GM12878 (cell line): ENCODE results near the gene CCDC17. TPM values are rescaled to one million over a fixed set of nuclear protein-coding genes. Genes with fewer than 3 reads are reported as not detected.
A peak's percentile ranks its signal among the peaks of the same experiment; 100 is the strongest.

ENCODE experiments used
- ATAC-seq: fragments of 200-7000 bp; cut with Tn5 transposase; 3 replicates; pipeline ENCODE4 v1.9.1; 2020; ENCODE audit warnings: mild to moderate bottlenecking, moderate library complexity
- BruUV-seq: library from RNA; stranded (reverse); fragments of 400-500 nt; replicated peaks from 2 replicates; lab custom pipeline; 2021; lab: Mats Ljungman, UMichigan
- CTCF ChIA-PET: fragments of 300-600 bp; sonication (Branson Sonifier 250); formaldehyde crosslinking; extraction: SDS; loops from one replicate; lab custom pipeline; 2021; ENCODE audit warnings: inconsistent platforms; lab: Yijun Ruan, JAX
- POLR2A ChIA-PET: fragments of 350-600 bp; formaldehyde crosslinking; extraction: SDS; loops from one replicate; lab custom pipeline; 2021; ENCODE audit warnings: inconsistent platforms; lab: Charles Lee
- RAD21 ChIA-PET: fragments of 300-600 bp; sonication (Branson Sonifier 250); formaldehyde crosslinking; loops from one replicate; lab custom pipeline; 2023; ENCODE audit warnings: antibody characterized with exemption; ENCODE audit not compliant: unreplicated experiment; lab: Charles Lee
- SMC1A ChIA-PET: fragments of 300-600 bp; sonication (Branson Sonifier 250); formaldehyde crosslinking; loops from one replicate; lab custom pipeline; 2023; ENCODE audit not compliant: unreplicated experiment, uncharacterized antibody; lab: Charles Lee
- DNase-seq: peaks from one replicate; pipeline ENCODE4 v3.0.0-alpha.2; 2011; ENCODE audit warnings: low read depth, low spot score
- FAIRE-seq: peaks from 3 replicates; lab custom pipeline; 2011; peaks lifted over from hg19 to GRCh38; lab: Jason Lieb, UNC
- H2AFZ ChIP-seq: 2 replicates; pipeline ENCODE4 v1.6.0; 2011; ENCODE audit warnings: low read depth, low read length, control low read depth; ENCODE audit not compliant: control insufficient read depth
- H3K27ac ChIP-seq: 2 replicates; pipeline ENCODE4 v1.5.1; 2011; ENCODE audit warnings: control low read depth; ENCODE audit not compliant: control insufficient read depth, insufficient read depth
- H3K27me3 ChIP-seq, 2 experiments: replicated peaks in 1 of 2; 2 replicates each; pipeline versions ENCODE4 v1.6.0 to v1.6.1; 2011; ENCODE audit warnings: low read length in 1 of 2; ENCODE audit not compliant: control insufficient read depth in 2 of 2, insufficient read depth in 2 of 2
- H3K36me3 ChIP-seq, 2 experiments: 2 replicates each; pipeline ENCODE4 v1.5.1; 2011; ENCODE audit warnings: low read length in 1 of 2; ENCODE audit not compliant: control insufficient read depth in 2 of 2, insufficient read depth in 2 of 2
- H3K4me1 ChIP-seq: 2 replicates; pipeline ENCODE4 v1.6.1; 2011; ENCODE audit warnings: mild to moderate bottlenecking, low read length, moderate library complexity, mixed read lengths; ENCODE audit not compliant: control insufficient read depth, insufficient read depth
- H3K4me2 ChIP-seq: 2 replicates; pipeline ENCODE4 v1.6.0; 2011; ENCODE audit warnings: control low read depth; ENCODE audit not compliant: control insufficient read depth, insufficient read depth
- H3K4me3 ChIP-seq: fragments of 200-600 bp; sonication (generic); 2 replicates; pipeline ENCODE4 v1.5.1; 2016
- H3K79me2 ChIP-seq: 2 replicates; pipeline ENCODE4 v1.6.0; 2011; ENCODE audit warnings: low read length; ENCODE audit not compliant: control insufficient read depth, insufficient read depth
- H3K9ac ChIP-seq: 2 replicates; pipeline ENCODE4 v1.8.0; 2011; ENCODE audit warnings: low read length, control low read depth, mixed read lengths; ENCODE audit not compliant: control insufficient read depth, insufficient read depth
- H3K9me3 ChIP-seq: replicated peaks from 3 replicates; pipeline ENCODE4 v1.5.1; 2011; ENCODE audit warnings: mild to moderate bottlenecking, low read length; ENCODE audit not compliant: control insufficient read depth, insufficient read depth
- H4K20me1 ChIP-seq: 2 replicates; pipeline ENCODE4 v1.6.0; 2011; ENCODE audit not compliant: control insufficient read depth, insufficient read depth
- NFXL1 ChIP-seq: fragments of 450-650 bp; IDR thresholded peaks from 2 replicates; pipeline ENCODE4 v1.6.1; 2017; ENCODE audit warnings: antibody characterized with exemption, mild to moderate bottlenecking, borderline replicate concordance
- RAD21 ChIP-seq: IDR thresholded peaks from 2 replicates; pipeline ENCODE4 v1.6.1; 2011; ENCODE audit warnings: mild to moderate bottlenecking, low read depth, low read length, moderate library complexity; ENCODE audit not compliant: insufficient read depth
- WGBS: methylation state at CpG from one replicate; pipeline ENCODE4 v1.1.6; 2016; ENCODE audit warnings: low lambda C conversion rate; ENCODE audit not compliant: insufficient replicate concordance, insufficient coverage; ENCODE audit errors: missing lambda C conversion rate; 5-methylcytosine and 5-hydroxymethylcytosine counted together
- in situ Hi-C: fragments of 300-500 bp; cut with MboI; formaldehyde crosslinking; loops from 9 replicates; pipeline ENCODE4 v1.14.3; 2018; ENCODE audit warnings: mixed read lengths
- intact Hi-C: fragments of 100-400 bp; cut with micrococcal nuclease; formaldehyde crosslinking; loops from one replicate; pipeline ENCODE4 v1.14.2; 2022; ENCODE audit not compliant: unreplicated experiment
- polyA plus RNA-seq, 11 experiments: library from polyadenylated mRNA; depleted of rRNA in 4 of 11; unstranded in 6 of 11; stranded (reverse) in 5 of 11; fragments of >200 nt; fragmentation: Nextera tagmentation in 4 of 11; fragmentation: Illumina TruSeq in 1 of 11; extraction: Ambion mirVana in 4 of 11; extraction: Trizol in 1 of 11; gene quantifications; 1 replicate in 1 of 11; 2 replicates in 10 of 11; pipeline versions ENCODE4 v1.2.1 to v1.2.3, GENCODE V29; 2011 to 2016; ENCODE audit warnings: inconsistent platforms in 2 of 11, missing spikeins in 2 of 11, low read depth in 1 of 11
- total RNA-seq, 4 experiments: library from RNA; depleted of rRNA in 3 of 4; stranded (reverse); fragments of >200 nt in 3 of 4; fragmentation: Illumina TruSeq in 1 of 4; extraction: Trizol in 1 of 4; gene quantifications; 2 replicates each; pipeline versions ENCODE4 v1.2.1 to v1.2.3, GENCODE V29; 2013 to 2021
- TF ChIP-seq, protein P1 (sequence below): fragments of 450-650 bp; IDR thresholded peaks from 2 replicates; pipeline ENCODE4 v1.6.1; 2017; ENCODE audit warnings: mild to moderate bottlenecking, moderate library complexity
- TF ChIP-seq, protein P2 (sequence below): IDR thresholded peaks from 2 replicates; pipeline ENCODE4 v1.6.1; 2011; ENCODE audit warnings: mild to moderate bottlenecking, low read depth, low read length, moderate library complexity; ENCODE audit not compliant: insufficient replicate concordance

CCDC17 gene
- total and polyA plus RNA-seq, 10 of the 15 experiments (the other 5 are each of a cell fraction or from before 2014, with no cell fraction given), result 0.15 to 1.9 (median 0.69) TPM

DNA sequence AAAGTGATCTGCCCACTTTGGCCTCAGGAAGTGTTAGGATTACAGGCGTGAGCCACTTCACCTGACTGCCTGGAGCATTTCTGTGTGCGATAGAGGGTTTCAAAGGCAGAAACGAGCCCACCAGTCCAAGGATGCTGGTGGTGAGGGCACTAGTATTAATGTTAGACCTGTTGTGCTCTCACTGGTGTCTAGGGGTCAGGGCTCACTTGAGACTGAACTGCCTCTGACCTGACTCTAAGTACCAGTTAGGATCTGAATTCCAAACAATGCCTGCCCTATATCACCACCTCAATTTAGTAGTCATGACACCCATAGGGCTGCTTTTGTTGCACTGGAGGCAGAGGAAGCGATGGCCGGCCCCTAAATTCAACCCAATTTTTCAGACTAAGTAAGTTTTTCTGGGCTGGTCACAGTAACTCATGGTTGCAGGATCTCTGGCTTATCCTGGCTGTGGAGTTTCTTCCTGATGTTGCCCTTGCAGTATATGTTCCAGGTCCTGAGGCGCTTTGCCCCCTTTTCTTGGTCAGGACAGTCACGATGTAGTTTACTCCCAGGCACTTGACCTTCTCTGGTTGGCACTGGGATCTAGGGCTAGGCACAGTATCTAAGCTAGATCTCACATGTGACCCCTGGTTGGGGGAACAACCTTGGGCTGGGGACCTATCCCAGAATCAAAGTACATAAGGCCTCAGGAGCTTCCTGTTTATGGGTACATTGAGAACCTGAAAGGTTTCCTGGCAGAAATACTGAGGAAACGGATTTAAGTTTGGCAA lies 4.5 kb downstream of the CCDC17 start:
- peak; percentile 8 for ATAC-seq
- Histone ChIP-seq H3K36me3 (peaks cover 16 to 45% of the 10 kb centered on the region in 2 experiments), H4K20me1 (no peaks in the 10 kb centered on the region; the same call in none of the 2 replicates), H3K9me3 (no peaks in the 10 kb centered on the region), H3K4me2 (no peak overlapping the region), H3K27ac (no peak overlapping the region), H3K27me3 (no peaks in the 10 kb centered on the region), H3K4me1 (peaks cover 5% of the 10 kb centered on the region), H3K4me3 (no peak overlapping the region), H3K9ac (no peak overlapping the region), H3K79me2 (no peaks in the 10 kb centered on the region)
- in situ Hi-C loops, result no loop called here
- no TSS peak for BruUV-seq
- 61% methylated on average over 8 of the region's 8 CpGs for WGBS
- no peak for FAIRE-seq
- no peak for DNase-seq
- CTCF ChIA-PET, result interaction anchor here (1.2 kb wide), 1 partner anchor 10 kb away, joined by 3 read pairs; no protein-coding TSS in a partner anchor
- intact Hi-C loops, result no loop called here
- TF ChIP-seq RAD21 (0 out of 2 replicates have a peak, but pooled peaks have one; percentile 3), NFXL1 (no peak)
- TF ChIP-seq, protein P1, sequence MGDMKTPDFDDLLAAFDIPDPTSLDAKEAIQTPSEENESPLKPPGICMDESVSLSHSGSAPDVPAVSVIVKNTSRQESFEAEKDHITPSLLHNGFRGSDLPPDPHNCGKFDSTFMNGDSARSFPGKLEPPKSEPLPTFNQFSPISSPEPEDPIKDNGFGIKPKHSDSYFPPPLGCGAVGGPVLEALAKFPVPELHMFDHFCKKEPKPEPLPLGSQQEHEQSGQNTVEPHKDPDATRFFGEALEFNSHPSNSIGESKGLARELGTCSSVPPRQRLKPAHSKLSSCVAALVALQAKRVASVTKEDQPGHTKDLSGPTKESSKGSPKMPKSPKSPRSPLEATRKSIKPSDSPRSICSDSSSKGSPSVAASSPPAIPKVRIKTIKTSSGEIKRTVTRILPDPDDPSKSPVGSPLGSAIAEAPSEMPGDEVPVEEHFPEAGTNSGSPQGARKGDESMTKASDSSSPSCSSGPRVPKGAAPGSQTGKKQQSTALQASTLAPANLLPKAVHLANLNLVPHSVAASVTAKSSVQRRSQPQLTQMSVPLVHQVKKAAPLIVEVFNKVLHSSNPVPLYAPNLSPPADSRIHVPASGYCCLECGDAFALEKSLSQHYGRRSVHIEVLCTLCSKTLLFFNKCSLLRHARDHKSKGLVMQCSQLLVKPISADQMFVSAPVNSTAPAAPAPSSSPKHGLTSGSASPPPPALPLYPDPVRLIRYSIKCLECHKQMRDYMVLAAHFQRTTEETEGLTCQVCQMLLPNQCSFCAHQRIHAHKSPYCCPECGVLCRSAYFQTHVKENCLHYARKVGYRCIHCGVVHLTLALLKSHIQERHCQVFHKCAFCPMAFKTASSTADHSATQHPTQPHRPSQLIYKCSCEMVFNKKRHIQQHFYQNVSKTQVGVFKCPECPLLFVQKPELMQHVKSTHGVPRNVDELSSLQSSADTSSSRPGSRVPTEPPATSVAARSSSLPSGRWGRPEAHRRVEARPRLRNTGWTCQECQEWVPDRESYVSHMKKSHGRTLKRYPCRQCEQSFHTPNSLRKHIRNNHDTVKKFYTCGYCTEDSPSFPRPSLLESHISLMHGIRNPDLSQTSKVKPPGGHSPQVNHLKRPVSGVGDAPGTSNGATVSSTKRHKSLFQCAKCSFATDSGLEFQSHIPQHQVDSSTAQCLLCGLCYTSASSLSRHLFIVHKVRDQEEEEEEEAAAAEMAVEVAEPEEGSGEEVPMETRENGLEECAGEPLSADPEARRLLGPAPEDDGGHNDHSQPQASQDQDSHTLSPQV, result no peak
- TF ChIP-seq, protein P2, sequence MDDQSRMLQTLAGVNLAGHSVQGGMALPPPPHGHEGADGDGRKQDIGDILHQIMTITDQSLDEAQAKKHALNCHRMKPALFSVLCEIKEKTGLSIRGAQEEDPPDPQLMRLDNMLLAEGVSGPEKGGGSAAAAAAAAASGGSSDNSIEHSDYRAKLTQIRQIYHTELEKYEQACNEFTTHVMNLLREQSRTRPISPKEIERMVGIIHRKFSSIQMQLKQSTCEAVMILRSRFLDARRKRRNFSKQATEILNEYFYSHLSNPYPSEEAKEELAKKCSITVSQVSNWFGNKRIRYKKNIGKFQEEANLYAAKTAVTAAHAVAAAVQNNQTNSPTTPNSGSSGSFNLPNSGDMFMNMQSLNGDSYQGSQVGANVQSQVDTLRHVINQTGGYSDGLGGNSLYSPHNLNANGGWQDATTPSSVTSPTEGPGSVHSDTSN, result no peak
- TF ChIP-seq, all 136 proteins: peak for 1
- H2AFZ ChIP-seq, result no peak overlapping the region
- RAD21 ChIA-PET, result no interaction called here
- POLR2A ChIA-PET, result interaction anchor here (0.7 kb wide), 1 partner anchor 279 kb away, joined by 3 read pairs; the partner anchor contains the start of genes MUTYH and TOE1
- SMC1A ChIA-PET, result no interaction called here
